Skeletal muscle cell (primary cell): ENCODE data around the gene VWC2L.

Experiments
- DNase-seq: peaks from one replicate; pipeline ENCODE4 v3.0.0-alpha.2; 2010; ENCODE audit warnings: low read depth
- H3K4me3 ChIP-seq: 2 replicates; pipeline ENCODE4 v1.5.1; 2011; ENCODE audit warnings: low read depth, mild to moderate bottlenecking, control low read depth, low read length, moderate library complexity

VWC2L gene

DNA sequence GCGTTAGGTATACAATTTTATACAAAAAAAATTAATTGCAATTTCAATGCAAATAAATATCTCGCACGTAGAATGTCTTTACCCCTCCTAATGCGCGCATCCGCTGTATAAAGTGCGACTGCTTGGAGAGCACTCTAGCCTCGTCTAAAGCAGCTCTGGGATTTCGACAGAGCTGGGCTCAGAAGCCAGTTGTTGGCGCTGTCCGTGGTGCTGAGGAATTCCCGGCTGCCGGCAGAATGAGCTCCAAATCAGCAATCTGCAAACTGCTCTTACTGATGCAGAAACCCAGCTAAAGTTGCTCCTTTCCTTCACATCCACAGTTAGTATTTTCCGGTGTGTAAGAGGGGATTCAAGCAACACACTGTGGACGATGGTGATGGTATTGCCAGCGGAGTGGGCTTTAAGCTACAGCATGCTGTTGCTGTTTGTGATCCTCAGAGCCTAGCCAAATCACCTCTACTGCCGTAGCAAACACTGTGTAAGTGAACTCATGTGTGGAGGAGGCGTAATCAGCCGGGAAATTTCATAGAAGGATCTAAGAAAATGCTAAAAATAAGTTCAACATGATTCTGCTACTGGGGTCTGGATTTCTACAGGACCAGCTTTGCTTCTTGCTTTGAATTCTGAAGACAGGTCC, at the start of gene VWC2L:
Gene VWC2L (plus strand): TSS at position 137 of the 637 bp plus-strand sequence. CDS start 3,140 bp downstream, outside the sequence.
- H3K4me3 ChIP-seq: no peak within 1 kb of the TSS
- DNase-seq: peak; percentile 26

DNA sequence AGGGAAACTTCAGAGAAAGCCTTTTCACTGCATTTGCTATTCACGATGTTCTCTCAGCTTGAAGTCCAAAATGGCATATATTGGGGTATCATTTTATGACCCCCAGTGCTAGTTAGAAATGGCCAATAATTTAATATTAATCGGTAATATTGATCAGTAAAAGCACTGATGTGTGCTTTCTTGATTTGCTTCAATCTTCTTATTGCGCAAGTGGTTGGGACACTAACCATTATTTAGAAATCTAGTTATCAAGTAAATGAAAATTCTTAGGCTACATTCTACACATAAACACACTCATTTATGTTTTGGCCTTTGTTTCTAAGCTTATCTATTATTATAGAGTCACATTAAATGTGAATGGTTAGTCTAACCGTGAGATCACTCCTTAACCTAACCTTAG, 49.7 kb upstream of the VWC2L start:
- no peak overlapping the region for H3K4me3 ChIP-seq
- DNase-seq: no peak

DNA sequence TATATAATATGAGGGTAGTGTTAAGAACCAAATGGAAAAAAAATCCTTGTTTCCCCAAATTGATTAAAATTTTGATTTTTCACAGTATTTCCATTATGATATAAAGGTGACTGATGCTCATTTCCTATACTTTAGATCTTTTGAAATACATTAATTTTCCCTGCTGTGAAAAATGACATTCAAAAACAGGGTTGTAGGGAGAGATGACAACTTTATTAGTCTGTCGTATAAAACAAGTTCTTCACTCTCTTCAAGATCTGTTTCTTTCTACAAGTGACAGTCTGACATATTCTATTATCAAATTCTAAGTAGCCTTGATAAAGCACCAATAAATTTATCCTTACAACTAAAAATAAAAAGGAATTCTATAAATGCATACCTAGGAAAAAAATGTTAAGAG, 45.3 kb upstream of the VWC2L start:
- DNase-seq: no peak
- H3K4me3 ChIP-seq: no peak overlapping the region

DNA sequence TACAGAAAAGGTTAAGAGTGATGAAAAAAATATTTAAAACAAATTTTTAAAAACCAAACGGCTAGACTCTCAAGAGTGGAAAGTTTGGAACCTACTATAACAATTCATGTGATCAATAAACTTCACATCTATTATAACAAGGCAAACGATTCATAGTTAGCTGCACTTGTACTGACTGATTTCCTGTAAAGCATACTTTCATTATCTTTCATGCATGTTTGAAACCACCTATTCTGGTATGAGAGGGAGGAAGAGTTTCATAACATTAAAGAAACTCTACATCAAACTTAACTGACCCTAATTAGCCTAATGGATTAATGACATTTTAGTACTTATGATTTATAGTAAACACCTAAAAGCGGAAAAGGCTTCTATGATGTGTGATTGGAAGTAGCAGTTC, 43.7 kb upstream of the VWC2L start:
- DNase-seq: no peak
- H3K4me3 ChIP-seq: no peak overlapping the region

DNA sequence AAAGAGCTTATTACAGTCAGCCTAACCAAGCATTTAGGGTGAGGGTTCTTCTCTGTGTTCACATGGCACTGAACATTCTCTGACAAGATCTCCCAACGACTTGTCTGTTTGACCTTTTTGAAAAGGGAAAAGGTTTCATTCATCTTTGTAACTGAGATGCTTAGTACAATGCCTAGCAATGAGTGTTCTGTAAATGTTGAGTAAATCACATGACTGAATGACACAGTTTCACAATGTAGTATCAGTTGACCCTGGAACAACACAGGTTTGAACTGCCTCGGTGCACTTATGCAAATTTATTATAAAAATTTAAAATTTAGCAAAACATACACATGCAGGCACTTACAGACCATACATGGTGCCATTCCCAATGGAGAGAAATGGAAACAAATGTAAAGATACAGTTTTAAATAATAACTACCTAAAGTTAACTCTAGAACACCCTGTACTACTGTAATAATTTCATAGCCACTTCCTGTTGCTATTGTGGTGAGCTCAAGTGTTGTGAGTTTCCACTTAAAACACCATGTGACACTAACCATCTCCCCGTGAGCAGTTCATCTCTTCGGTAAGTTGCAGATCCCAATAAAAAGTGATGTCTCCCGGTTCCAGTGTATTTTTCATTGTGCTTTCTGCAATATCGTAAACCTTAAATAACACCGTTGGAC, 34.1 kb upstream of the VWC2L start:
- DNase-seq: no peak
- no peak overlapping the region for H3K4me3 ChIP-seq

DNA sequence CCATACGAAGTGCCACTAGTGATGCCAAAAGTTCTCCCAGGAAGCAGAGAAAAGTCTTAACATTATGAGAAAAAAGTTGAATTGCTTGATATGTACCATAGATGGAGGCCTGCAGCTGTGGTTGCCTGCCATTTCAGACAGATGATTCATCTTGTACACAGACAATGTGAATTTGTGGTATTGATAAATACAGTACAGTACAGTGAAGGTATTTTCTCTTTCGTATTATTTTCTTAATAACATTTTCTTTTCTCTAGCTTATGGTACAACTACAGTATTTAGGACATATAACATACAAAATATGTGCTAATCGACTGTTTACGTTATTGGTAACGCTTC, 33.6 kb upstream of the VWC2L start:
- DNase-seq: no peak

DNA sequence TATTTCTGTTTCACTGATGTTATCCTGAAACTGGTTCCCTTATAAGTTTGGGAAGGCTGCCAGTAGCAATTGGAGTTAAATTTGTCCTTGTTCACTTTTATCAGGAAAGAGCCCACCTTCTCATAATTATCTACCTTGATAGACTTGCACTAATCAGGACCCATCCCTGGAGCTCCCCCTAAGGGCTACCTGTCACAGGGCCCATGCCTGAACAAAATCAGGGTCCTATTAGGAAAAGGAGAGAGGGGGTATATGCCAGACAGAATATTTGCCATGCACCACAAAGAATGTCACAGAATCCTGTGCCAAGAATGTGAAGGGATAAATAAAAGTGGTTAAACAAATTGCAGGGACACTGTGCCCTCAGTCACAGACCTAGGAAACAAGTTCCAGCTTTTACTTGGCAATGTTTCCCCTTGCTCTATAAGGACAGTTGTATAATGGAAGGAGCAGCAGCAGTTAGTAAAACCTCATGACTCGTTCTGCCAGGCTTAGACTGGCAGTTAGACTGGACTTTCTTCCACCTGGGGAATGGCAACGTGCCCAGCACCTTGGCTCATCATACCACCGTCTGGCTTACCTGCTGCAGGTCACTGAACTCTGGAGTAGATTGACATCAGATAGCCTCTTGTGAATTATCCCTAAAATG, 32.3 kb upstream of the VWC2L start:
- no peak overlapping the region for H3K4me3 ChIP-seq
- no peak for DNase-seq

More for the DNA sequence above, 33.6 kb upstream of the VWC2L start:
- H3K4me3 ChIP-seq: no peak overlapping the region

DNA sequence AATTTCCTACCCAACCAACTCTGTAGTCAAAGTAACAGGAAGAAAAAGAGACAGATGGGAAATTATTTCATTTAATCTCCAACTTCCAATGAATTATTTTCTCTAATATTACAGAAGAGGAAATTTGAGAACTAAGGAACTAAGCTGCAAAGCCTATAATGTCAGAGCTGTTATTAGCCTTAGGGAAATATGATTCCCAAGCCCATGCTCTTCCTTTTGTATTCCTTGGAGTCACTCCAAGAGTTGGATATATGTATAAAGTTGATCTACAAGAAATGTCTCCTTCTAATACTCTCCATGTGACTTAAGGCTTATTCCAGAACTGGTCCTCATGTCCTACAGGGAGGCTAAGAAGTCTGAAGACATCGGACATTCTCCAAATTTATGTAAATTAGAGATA, 31.6 kb upstream of the VWC2L start:
- no peak overlapping the region for H3K4me3 ChIP-seq
- DNase-seq: no peak

DNA sequence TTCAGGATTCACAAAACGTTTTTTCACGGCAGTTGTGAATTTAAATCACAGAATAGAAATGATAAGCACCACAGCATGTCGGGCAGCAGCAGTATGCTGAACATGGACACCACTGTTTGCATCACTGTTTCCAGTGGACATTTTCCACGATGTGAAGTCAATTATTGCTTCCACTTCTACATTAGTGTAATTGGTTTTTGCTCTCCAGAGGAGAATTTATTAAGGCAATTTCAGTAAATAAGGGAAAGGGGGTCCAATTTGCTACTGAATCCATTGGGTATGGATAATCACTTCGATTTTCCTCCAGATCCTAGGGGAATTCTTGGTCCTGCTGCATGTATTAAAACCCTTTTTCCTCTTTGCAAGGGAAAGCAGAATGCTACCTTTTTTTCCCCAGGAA, 30.2 kb upstream of the VWC2L start:
- H3K4me3 ChIP-seq: no peak overlapping the region
- no peak for DNase-seq

DNA sequence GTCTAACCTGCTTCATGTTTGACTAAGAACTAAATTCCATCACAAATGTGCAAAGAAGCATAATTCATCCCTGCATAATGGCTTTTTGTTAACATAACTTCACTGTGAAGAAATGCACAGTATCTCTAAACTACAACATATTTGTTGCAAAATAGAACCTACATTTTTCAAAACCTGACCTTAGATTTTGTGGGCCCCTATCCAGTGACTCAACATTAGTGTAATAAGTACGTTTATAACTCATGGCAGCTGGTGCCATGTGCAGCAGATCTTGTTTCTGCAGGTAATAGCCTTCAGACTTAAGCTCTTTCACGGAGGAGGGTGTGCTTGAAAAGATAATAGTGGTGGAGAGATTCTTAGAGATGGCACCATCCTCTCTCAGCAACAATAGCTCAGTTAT, 28.6 kb upstream of the VWC2L start:
- no peak for DNase-seq
- H3K4me3 ChIP-seq: no peak overlapping the region

DNA sequence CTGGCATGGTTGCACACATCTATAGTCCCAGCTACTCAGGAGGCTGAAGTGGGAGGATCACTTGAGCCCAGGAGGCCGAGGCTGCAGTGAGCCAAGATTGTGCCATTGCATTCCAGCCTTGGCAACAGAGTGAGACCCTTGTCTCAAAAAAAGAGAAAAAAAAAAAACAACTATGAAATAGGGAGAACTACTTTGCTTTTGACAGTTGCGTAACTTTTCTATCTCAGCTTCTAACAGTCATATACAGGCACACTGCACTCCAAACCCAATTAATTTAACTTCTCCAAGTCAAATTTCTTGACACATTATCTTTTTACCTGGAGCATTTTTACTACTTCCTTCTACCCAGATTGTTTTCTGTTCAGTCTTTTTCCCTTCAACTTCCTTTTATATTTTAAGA, 24.1 kb upstream of the VWC2L start:
- no peak overlapping the region for H3K4me3 ChIP-seq
- DNase-seq: no peak

DNA sequence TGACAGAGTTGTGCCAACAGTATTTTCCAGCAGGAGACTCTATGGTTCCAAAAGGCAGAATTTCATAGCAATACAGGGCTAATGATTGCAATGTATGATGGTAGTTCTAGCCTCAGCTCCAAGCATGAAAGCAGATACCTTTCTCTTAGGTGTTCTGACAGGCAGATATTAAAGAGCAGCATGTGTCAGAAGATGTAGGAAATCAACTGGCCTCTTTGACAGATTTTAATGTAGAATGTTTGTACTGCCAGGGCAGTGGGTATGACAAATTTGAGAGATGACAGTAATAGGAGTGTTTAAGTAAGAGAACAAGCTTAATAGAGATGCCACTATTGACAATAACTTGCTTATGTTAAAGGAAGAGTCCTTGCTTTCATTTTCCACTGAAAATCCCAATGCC, 21.5 kb upstream of the VWC2L start:
- DNase-seq: no peak
- no peak overlapping the region for H3K4me3 ChIP-seq

DNA sequence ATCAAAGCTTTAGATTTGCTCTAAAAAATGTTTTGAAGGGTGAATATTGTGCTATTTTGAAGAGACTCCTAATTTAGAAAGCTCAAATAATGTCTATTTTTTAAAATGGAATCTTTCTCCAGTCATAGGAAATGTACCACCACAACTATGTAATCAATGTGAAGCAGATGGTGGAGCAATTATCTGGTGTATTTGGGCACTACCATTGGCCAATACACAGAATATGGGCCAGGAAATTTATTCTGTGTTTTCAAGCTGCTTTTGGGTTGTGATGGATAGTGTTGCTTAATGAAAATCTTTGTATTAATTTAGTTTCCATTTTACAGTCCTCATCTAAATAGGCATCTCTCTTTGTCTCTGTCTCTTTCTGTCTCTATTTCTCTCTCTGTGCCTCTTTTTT, 17.1 kb upstream of the VWC2L start:
- no peak overlapping the region for H3K4me3 ChIP-seq
- DNase-seq: no peak

DNA sequence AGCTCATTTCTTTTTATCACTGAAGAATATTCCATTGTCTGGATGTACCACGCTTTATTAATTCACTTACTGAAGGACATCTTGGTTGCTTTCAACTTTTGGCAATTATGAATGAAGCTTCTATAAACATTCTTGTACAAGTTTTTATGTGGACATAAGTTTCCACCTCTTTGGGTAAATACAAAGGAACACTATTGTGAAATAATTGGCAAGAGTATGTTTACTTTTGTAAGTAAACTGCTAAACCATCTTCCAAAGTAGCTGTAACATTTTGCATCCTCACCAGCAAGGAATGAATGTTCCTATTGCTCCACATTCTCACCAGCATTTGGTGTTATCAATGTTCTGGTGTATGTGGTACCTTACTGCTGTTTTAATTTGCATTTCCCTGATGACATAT, 15.8 kb upstream of the VWC2L start:
- no peak overlapping the region for H3K4me3 ChIP-seq
- no peak for DNase-seq

DNA sequence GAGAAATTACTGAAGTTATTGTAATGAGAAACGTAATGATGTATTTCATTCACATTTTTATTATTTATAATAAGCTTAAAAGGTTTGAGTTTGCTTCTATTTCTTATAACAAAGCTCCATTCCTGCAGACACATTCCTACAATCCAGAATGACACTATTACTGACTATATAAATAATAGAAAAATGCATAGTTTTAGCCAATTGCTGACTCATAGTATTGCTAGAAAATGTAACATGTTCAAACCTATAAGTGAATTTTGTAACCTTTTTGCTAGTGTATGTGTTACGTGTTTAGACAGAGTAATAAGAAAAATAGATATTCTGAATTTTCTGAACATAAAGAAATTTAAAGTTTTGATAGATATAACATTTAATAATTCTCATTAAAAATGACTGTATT, 9.3 kb upstream of the VWC2L start:
- no peak for DNase-seq
- no peak overlapping the region for H3K4me3 ChIP-seq

DNA sequence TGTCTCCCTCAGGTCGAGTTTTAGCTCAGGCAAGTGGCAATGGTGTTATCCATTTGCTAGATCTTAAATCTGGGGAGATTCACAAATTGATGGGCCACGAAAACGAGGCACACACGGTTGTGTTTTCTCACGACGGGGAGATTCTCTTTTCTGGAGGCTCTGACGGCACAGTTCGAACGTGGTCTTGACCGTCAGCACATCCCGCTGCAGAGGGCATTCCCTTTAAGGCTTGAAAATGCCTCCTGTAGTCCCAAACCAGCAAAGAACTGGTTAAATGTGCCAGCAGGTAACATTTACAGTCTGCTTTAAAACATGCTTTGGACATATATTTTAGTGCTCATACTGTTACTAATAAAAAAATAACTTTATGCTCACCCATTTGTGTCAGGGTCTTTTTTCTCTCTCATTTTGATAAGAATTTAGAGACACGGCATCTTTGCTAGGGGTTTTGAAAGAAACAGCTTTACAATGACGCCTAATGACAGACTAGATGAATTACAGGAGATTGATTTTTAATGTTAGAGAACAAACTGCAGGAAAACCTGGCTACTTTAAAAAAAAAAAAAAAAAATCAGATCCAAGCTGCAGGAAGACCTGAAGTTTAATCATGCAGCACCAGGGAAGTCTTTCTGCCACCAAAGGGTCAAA, 602 bp upstream of the VWC2L start:
- DNase-seq: no peak
- no peak overlapping the region for H3K4me3 ChIP-seq

DNA sequence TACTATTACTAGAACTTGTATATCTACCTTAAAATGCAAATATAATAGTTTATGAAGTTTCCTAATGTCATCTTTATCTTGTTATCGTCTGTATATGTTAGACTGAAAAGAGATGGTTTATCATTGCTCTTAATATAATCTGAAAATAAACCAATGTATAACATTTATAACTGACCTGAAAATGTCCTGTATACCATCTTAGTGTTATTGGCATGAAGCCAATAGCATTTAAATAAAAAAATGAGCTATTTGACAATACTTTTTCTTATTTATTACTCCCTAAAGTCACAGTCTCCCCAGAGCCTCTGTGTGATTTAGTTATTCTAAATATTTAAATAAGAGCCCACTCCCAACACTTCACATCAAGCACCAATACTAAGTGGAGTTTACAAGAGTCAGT, 1.8 kb downstream of the VWC2L start:
- no peak for DNase-seq

DNA sequence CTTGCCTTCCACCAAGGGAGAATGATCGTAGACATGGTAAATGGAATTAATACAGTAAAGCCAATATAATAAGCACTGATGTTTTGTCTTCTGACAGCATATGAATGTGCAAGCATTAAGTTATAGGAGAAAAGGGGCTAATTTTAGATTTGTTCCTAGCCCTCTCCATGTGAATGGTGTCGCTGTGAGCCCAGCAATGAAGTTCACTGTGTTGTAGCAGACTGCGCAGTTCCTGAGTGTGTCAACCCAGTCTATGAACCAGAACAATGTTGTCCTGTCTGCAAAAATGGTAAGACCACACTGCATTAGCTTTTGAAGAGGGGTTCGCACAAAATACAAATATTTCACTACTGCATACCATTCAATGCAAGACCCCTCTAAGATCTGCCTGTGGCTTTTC, 25.6 kb downstream of the VWC2L start:
- DNase-seq: no peak
- no peak overlapping the region for H3K4me3 ChIP-seq

More for the DNA sequence above, 1.8 kb downstream of the VWC2L start:
- H3K4me3 ChIP-seq: no peak overlapping the region

DNA sequence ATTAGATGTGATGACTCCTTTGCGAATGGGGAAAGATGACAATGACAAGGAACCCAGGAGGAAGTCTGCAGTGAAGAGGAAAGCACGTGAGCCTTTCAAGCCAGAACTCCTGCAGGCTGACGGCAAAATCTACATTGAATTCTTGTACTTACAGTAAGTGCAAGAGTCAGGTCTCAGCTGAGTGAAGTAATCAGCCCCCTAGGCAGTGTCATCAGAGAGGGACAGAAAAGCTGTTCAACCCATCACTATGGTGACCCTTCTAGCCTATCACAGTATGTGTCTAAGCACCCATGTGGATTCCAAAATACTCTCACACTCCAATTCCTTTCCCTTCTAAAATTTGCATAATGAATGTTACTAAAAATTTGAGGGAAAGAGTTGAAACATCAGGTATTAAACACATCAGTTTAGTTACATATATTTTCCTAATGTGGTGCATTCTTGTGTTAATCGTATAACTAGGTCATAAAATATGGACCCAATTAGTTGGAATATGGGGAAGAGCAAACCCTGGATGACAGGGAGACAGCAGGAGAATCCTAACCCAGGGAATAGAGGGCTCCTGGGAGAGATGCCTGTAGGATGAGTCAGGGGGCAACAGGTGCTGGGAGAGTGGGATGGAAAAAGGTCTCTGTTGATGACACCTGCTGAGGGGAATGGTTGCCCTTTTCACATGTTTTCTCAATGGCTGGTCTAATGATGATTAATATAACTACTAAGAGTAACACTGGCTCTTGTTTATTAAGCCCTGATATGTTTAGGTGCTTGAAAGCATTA, 39.5 kb downstream of the VWC2L start:
- H3K4me3 ChIP-seq: no peak overlapping the region
- DNase-seq: no peak
